Smooth muscle cell (in vitro differentiated cells): Measurements from ENCODE around the gene ITFG1. TPM values are rescaled to one million over a fixed set of nuclear protein-coding genes. Genes with fewer than 3 reads are reported as not detected.

Experiments
- DNase-seq: peaks from one replicate; lab custom pipeline; 2025; ENCODE audit not compliant: unreplicated experiment; lab: John Stamatoyannopoulos, UW
- H2AFZ ChIP-seq: fragments of 200-600 bp; sonication (generic); 2 replicates; pipeline ENCODE4 v1.6.0; 2016; ENCODE audit warnings: antibody characterized with exemption, low read depth, mild to moderate bottlenecking
- H3F3A ChIP-seq: fragments of 200-600 bp; sonication (generic); 2 replicates; pipeline ENCODE4 v1.6.0; 2017; ENCODE audit warnings: antibody characterized with exemption, low read depth
- H3K27ac ChIP-seq: fragments of 200-600 bp; sonication (generic); 2 replicates; pipeline ENCODE4 v1.5.1; 2016; ENCODE audit warnings: low read depth, mild to moderate bottlenecking
- H3K27me3 ChIP-seq: fragments of 200-600 bp; sonication (generic); 2 replicates; pipeline ENCODE4 v1.6.1; 2016; ENCODE audit warnings: low read depth, mild to moderate bottlenecking
- H3K36me3 ChIP-seq: fragments of 200-600 bp; sonication (generic); 2 replicates; pipeline ENCODE4 v1.5.1; 2016; ENCODE audit warnings: low read depth
- H3K4me1 ChIP-seq: fragments of 200-600 bp; sonication (generic); 2 replicates; pipeline ENCODE4 v1.5.1; 2016; ENCODE audit warnings: low read depth
- H3K4me2 ChIP-seq: fragments of 200-600 bp; sonication (generic); 2 replicates; pipeline ENCODE4 v1.6.0; 2016; ENCODE audit warnings: mild to moderate bottlenecking
- H3K4me3 ChIP-seq: fragments of 200-600 bp; sonication (generic); 2 replicates; pipeline ENCODE4 v1.5.1; 2016; ENCODE audit warnings: mild to moderate bottlenecking
- H3K79me2 ChIP-seq: fragments of 200-600 bp; sonication (generic); 2 replicates; pipeline ENCODE4 v1.6.0; 2016; ENCODE audit warnings: low read depth, mild to moderate bottlenecking
- H3K9ac ChIP-seq: fragments of 200-600 bp; sonication (generic); 2 replicates; pipeline ENCODE4 v1.6.0; 2016; ENCODE audit warnings: low read depth
- H3K9me3 ChIP-seq: fragments of 200-600 bp; sonication (generic); replicated peaks from 2 replicates; pipeline ENCODE4 v1.5.1; 2016; ENCODE audit warnings: low read depth
- H4K20me1 ChIP-seq: fragments of 200-600 bp; sonication (generic); 2 replicates; pipeline ENCODE4 v1.6.0; 2016; ENCODE audit warnings: low read depth
- CTCF ChIP-seq: fragments of 200-600 bp; sonication (generic); IDR thresholded peaks from 2 replicates; pipeline ENCODE4 v1.5.1; 2017; ENCODE audit warnings: borderline replicate concordance, mild to moderate bottlenecking, antibody characterized with exemption; ENCODE audit not compliant: insufficient read depth, poor library complexity, severe bottlenecking
- WGBS: methylation state at CpG from one replicate; pipeline ENCODE4 v1.1.7; 2016; ENCODE audit warnings: low lambda C conversion rate; 5-methylcytosine and 5-hydroxymethylcytosine counted together
- polyA plus RNA-seq: library from polyadenylated mRNA; unstranded; fragments of >200 nt; fragmentation: Nextera tagmentation; extraction: Ambion mirVana; gene quantifications from 2 replicates; pipeline ENCODE4 v1.2.1, GENCODE V29; 2016
- total RNA-seq: library from RNA; depleted of rRNA; stranded (reverse); fragments of >200 nt; gene quantifications from 2 replicates; pipeline ENCODE4 v1.2.3, GENCODE V29; 2014

The ITFG1 gene
- total and polyA plus RNA-seq, 2 experiments from 2014 or later, result 75.2 to 100 TPM

GRCh38 chr16:47309581-47310312, 151.1 kb downstream of the ITFG1 start:
- Histone ChIP-seq H2AFZ (no peak overlapping the region), H3K9me3 (no peaks in the 10 kb centered on the region), H3K27ac (no peak overlapping the region), H3K79me2 (no peaks in the 10 kb centered on the region), H3K9ac (no peak overlapping the region), H3K27me3 (no peaks in the 10 kb centered on the region), H3K4me3 (no peak overlapping the region), H3F3A (no peaks in the 10 kb centered on the region), H3K36me3 (no peaks in the 10 kb centered on the region), H3K4me2 (no peak overlapping the region), H4K20me1 (no peaks in the 10 kb centered on the region), H3K4me1 (no peaks in the 10 kb centered on the region)
- no peak for TF ChIP-seq CTCF
- DNase-seq, result no peak
- 55% methylated on average over 4 of the region's 4 CpGs for WGBS

- no peaks in the 10 kb centered on the region for H3K27me3 ChIP-seq
- no peaks in the 10 kb centered on the region for H4K20me1 ChIP-seq
- no peak overlapping the region for H3K4me3 ChIP-seq
- no peak overlapping the region for H3K27ac ChIP-seq
- no peak for TF ChIP-seq CTCF
- no peaks in the 10 kb centered on the region for H3K4me1 ChIP-seq
- H3K9ac ChIP-seq, result no peak overlapping the region
- no peak for DNase-seq
- 94% methylated on average over 3 of the region's 3 CpGs for WGBS
- H3F3A ChIP-seq, result no peaks in the 10 kb centered on the region
- no peaks in the 10 kb centered on the region for H3K36me3 ChIP-seq
- no peaks in the 10 kb centered on the region for H3K79me2 ChIP-seq
- H2AFZ ChIP-seq, result no peak overlapping the region
- no peak overlapping the region for H3K4me2 ChIP-seq
- no peaks in the 10 kb centered on the region for H3K9me3 ChIP-seq
Measured at GRCh38 chr16:47308601-47309000, 152.3 kb downstream of the ITFG1 start.

- Histone ChIP-seq H3K9ac (no peak overlapping the region), H3K4me2 (no peak overlapping the region), H3F3A (no peaks in the 10 kb centered on the region), H2AFZ (no peak overlapping the region), H3K79me2 (no peaks in the 10 kb centered on the region), H3K4me1 (no peaks in the 10 kb centered on the region), H3K36me3 (no peaks in the 10 kb centered on the region), H3K4me3 (no peak overlapping the region), H3K27ac (no peak overlapping the region), H4K20me1 (no peaks in the 10 kb centered on the region), H3K27me3 (no peaks in the 10 kb centered on the region), H3K9me3 (no peaks in the 10 kb centered on the region)
- WGBS, result 64% methylated on average over 1 of the region's 1 CpG
- TF ChIP-seq CTCF, result no peak
- no peak for DNase-seq
Measured at GRCh38 chr16:47304563-47304962, 156.3 kb downstream of the ITFG1 start.

- Histone ChIP-seq H3K9me3 (no peaks in the 10 kb centered on the region), H2AFZ (no peak overlapping the region), H3K4me1 (no peaks in the 10 kb centered on the region), H3K9ac (no peak overlapping the region), H3K4me2 (no peak overlapping the region), H4K20me1 (no peaks in the 10 kb centered on the region), H3K36me3 (peaks cover 4% of the 10 kb centered on the region), H3F3A (no peaks in the 10 kb centered on the region), H3K79me2 (no peaks in the 10 kb centered on the region), H3K4me3 (no peak overlapping the region), H3K27me3 (no peaks in the 10 kb centered on the region), H3K27ac (no peak overlapping the region)
- no peak for DNase-seq
- WGBS, result 98% methylated on average over 6 of the region's 6 CpGs
- no peak for TF ChIP-seq CTCF
Measured at GRCh38 chr16:47299587-47299986, 161.3 kb downstream of the ITFG1 start.
